Hepatocyte (in vitro differentiated cells): ENCODE results near the gene CRLF2.

Source experiments
- CTCF ChIP-seq: fragments of 200-600 bp; sonication (generic); IDR thresholded peaks from 2 replicates; pipeline ENCODE4 v1.5.1; 2016; ENCODE audit warnings: antibody characterized with exemption, mild to moderate bottlenecking; ENCODE audit not compliant: poor library complexity
- EZH2phosphoT487 ChIP-seq: fragments of 200-600 bp; sonication (generic); IDR thresholded peaks from one replicate; pipeline ENCODE4 v1.6.1; 2018; ENCODE audit warnings: antibody characterized with exemption, mild to moderate bottlenecking, low read depth, moderate library complexity; ENCODE audit not compliant: unreplicated experiment, severe bottlenecking

GRCh38 chrX:1178580-1179057 is 33.8 kb downstream of the CRLF2 start:
- TF ChIP-seq CTCF (no peak), EZH2phosphoT487 (no peak)
